Psoas muscle (tissue), 8 donors: ENCODE data around the gene B3GNT4. TPM values are rescaled to one million over a fixed set of nuclear protein-coding genes. Genes with fewer than 3 reads are reported as not detected.

Experiments used
- ATAC-seq, 4 donors: fragments of 200-7000 bp; cut with Tn5 transposase; one replicate each; pipeline ENCODE4 v1.9.1; 2020; ENCODE audit warnings: moderate library complexity in 3 of 4, mild to moderate bottlenecking in 2 of 4
- DNase-seq, 2 donors: peaks; one replicate each; pipeline ENCODE4 v3.0.0-alpha.2; 2020
- H3K27ac ChIP-seq: fragments of 200-600 bp; one replicate; pipeline ENCODE4 v1.8.0; 2022
- H3K27me3 ChIP-seq, 3 donors: fragments of 200-600 bp in 1 of 3; one replicate each; pipeline versions ENCODE4 v1.6.1 to v1.8.0; 2013 to 2022; ENCODE audit warnings: low read length in 2 of 3, mild to moderate bottlenecking in 2 of 3, moderate library complexity in 1 of 3; ENCODE audit not compliant: insufficient read depth in 3 of 3
- H3K36me3 ChIP-seq, 2 donors: fragments of 200-600 bp in 1 of 2; one replicate each; pipeline versions ENCODE4 v1.6.1 to v1.8.0; 2013 to 2022; ENCODE audit warnings: low read depth in 1 of 2, mild to moderate bottlenecking in 1 of 2, moderate library complexity in 1 of 2; ENCODE audit not compliant: insufficient read depth in 1 of 2
- H3K4me1 ChIP-seq: fragments of 200-600 bp; one replicate; pipeline ENCODE4 v1.8.0; 2022
- H3K4me3 ChIP-seq: fragments of 200-600 bp; one replicate; pipeline ENCODE4 v1.8.0; 2022; ENCODE audit warnings: mild to moderate bottlenecking
- H3K9me3 ChIP-seq: fragments of 200-600 bp; one replicate; pipeline ENCODE4 v1.8.0; 2022
- CTCF ChIP-seq: fragments of 200-600 bp; IDR thresholded peaks from one replicate; pipeline ENCODE4 v1.8.0; 2022; ENCODE audit warnings: antibody characterized with exemption
- WGBS, 3 donors: extraction: QIAGEN DNeasy Blood & Tissue Kit; methylation state at CpG; one replicate each; pipeline versions ENCODE4 v1.1.6 to v1.1.7; 2013; 5-methylcytosine and 5-hydroxymethylcytosine counted together
- intact Hi-C, 2 donors: fragments of 100-400 bp; cut with DNase I; formaldehyde crosslinking; loops; one replicate each; pipeline versions ENCODE4 v1.11.0 to v1.14.2; 2022
- long read RNA-seq, 2 donors: library from polyadenylated mRNA; unstranded; transcript quantifications; one replicate each; pipeline ENCODE4 v2.0.0, GENCODE V29; 2021
- polyA plus RNA-seq, 3 donors: library from polyadenylated mRNA; stranded (reverse); fragments of 200-250 nt; gene quantifications; one replicate each; pipeline ENCODE4 v1.2.3, GENCODE V29; 2013
- total RNA-seq, 4 donors: library from RNA; stranded (reverse); fragmentation: NEBNext Ultra II Directional in 2 of 4; extraction: Animal tissue kit (Norgen Biotek cat#: 25700) in 2 of 4; gene quantifications; one replicate each; pipeline versions ENCODE4 v1.2.1 to v1.2.4, GENCODE V29; 2021 to 2023
- donor health status: healthy with polysubstance abuse.
- donor health status: DM: no; HTN: no; CAD: no; lungs with moderate emphysema.
- donor health status: Bipolar disorder and iron deficiency.
- donor health status: healthy.
- donor health status: DM: yes; HTN: yes; CAD: no.
- donor health status: DM: no; HTN: no; CAD: no.
- donor health status: DM: no; HTN: no; CAD: no.
- donor health status: DM: yes; HTN: yes; CAD: no.

B3GNT4 gene
- under 1 TPM in 1 of 4 donors, not detected in 3; 0.38 TPM for total RNA-seq
- 1 to 10 TPM in 1 of 3 donors, under 1 TPM in 2; 0.30 to 1.3 (median 0.48) TPM for polyA plus RNA-seq
- long read RNA-seq, donor 1 = 0 reads
- long read RNA-seq, donor 2 = 0 reads

GRCh38 chr12:122203301-122204166 lies at the start of gene B3GNT4:
B3GNT4 (plus strand) TSS chr12:122203709; CDS start chr12:122204619, 910 bp downstream.
- peaks cover 0 to 52% (median 23%) of the 10 kb centered on the region in 3 donors for H3K27me3 ChIP-seq
- H3K27ac ChIP-seq = no peak within 1 kb of the TSS
- DNase-seq (peak; percentile 56 to 71), ATAC-seq (peak; percentile 45 to 65 (median 59))
- peak within 1 kb of the TSS; percentile 71 for H3K4me3 ChIP-seq
- no peak for TF ChIP-seq CTCF
- intact Hi-C loops = loop anchor here in 1 of 2 donors (10.0 kb wide), 1 partner anchor 279 kb away; no protein-coding TSS in a partner anchor
- WGBS, 3 donors = 1% methylated on average over 66 to 104 of the region's 104 CpGs
- peaks cover 5 to 18% of the 10 kb centered on the region in 2 donors for H3K36me3 ChIP-seq
- no peaks in the 10 kb centered on the region for H3K9me3 ChIP-seq
- H3K4me1 ChIP-seq = no peaks in the 10 kb centered on the region

DNA sequence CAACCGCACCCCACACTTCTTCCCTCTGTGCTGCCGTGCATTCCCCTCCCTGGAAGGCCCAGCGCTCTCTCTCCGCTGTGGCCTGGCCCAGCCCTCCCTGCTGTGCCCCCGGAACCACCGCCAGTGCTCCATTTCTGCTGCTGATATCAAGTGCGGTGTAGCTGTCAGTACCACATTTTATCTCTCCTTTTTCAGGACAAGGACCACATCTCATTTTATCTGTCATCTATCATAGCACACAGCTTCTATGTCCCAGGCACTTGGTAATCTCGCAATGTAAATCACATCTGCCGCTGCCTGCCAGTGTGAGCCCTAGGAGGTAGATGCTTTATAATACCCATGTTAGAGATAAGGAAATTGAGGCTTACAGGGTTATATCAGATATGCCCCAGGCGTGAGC lies 47.8 kb upstream of the B3GNT4 start:
- H3K4me1 ChIP-seq = no peaks in the 10 kb centered on the region
- DNase-seq (no peak), ATAC-seq (no peak)
- no peak overlapping the region for H3K4me3 ChIP-seq
- no peak for TF ChIP-seq CTCF
- H3K9me3 ChIP-seq = no peaks in the 10 kb centered on the region
- intact Hi-C loops = no loop called here
- H3K27me3 ChIP-seq = no peaks in the 10 kb centered on the region
- 79 to 86% (median 84%) methylated on average over 10 of the region's 10 CpGs for WGBS, 3 donors
- no peak overlapping the region for H3K27ac ChIP-seq
- H3K36me3 ChIP-seq = peaks cover 0 to 3% of the 10 kb centered on the region in 2 donors

DNA sequence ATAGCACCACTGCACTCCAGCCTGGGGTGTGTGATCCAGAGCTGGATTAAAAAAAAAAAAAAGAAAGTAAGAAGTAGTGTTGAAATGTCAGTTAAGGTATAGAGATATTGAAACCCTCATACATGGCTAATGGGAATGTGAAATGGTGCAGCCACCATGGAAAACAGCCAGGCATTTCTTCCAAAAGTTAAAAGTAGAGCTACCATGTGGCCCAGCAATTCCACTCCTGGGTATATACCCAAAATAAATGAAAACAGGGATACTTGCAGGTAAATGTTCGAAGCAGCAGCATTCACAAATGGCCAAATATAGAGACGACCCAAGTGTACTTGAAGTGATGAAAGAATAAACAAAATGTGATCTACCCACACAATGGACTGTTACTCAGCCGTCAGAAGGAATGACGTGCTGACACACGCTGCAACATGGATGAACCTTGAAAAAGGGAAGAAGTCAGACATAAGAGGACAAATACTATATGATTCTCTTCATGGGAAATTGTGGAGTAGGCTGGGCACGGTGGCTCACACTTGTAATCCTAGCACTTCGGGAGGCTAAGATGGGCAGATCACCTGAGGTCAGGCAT lies 44.7 kb upstream of the B3GNT4 start:
- WGBS, 3 donors = 74 to 90% (median 81%) methylated on average over 7 of the region's 7 CpGs
- Histone ChIP-seq H3K4me1 (no peaks in the 10 kb centered on the region), H3K27ac (no peak overlapping the region), H3K36me3 (peaks cover 0 to 3% of the 10 kb centered on the region in 2 donors), H3K4me3 (no peak overlapping the region), H3K9me3 (no peaks in the 10 kb centered on the region), H3K27me3 (no peaks in the 10 kb centered on the region)
- DNase-seq (no peak), ATAC-seq (no peak)
- no peak for TF ChIP-seq CTCF
- intact Hi-C loops = no loop called here

- Histone ChIP-seq H3K4me1 (no peaks in the 10 kb centered on the region), H3K27ac (no peak overlapping the region), H3K36me3 (peaks cover 0 to 3% of the 10 kb centered on the region in 2 donors), H3K9me3 (no peaks in the 10 kb centered on the region), H3K4me3 (no peak overlapping the region), H3K27me3 (no peaks in the 10 kb centered on the region)
- WGBS, 3 donors = 70 to 75% (median 74%) methylated on average over 4 of the region's 4 CpGs
- ATAC-seq (no peak), DNase-seq (no peak)
- intact Hi-C loops = no loop called here
- TF ChIP-seq CTCF = no peak
These were observed 43.6 kb upstream of the B3GNT4 start for GRCh38 chr12:122159882-122160281.
